Measurements from ENCODE around the gene MAP3K10.

The MAP3K10 gene

GRCh38 chr19:40252395-40252794 is 61.2 kb downstream of the MAP3K10 start:
- no peak for DNase-seq

- no peak for DNase-seq
Observed at GRCh38 chr19:40253611-40254092, 62.4 kb downstream of the MAP3K10 start.

- DNase-seq, result no peak
Observed at GRCh38 chr19:40254714-40255418, 63.6 kb downstream of the MAP3K10 start.

- DNase-seq, result no peak
Observed at GRCh38 chr19:40255619-40256166, 64.5 kb downstream of the MAP3K10 start.

GRCh38 chr19:40256512-40256911 is 65.3 kb downstream of the MAP3K10 start:
- DNase-seq, result no peak

GRCh38 chr19:40257096-40257517 is 65.9 kb downstream of the MAP3K10 start:
- no peak for DNase-seq

- DNase-seq, result no peak
Observed at GRCh38 chr19:40261631-40262030, 70.4 kb downstream of the MAP3K10 start.

GRCh38 chr19:40262422-40262821 is 71.2 kb downstream of the MAP3K10 start:
- DNase-seq, result no peak

GRCh38 chr19:40263440-40264313 is 72.5 kb downstream of the MAP3K10 start:
- DNase-seq, result no peak

- DNase-seq, result no peak
Observed at GRCh38 chr19:40264314-40265054, 73.3 kb downstream of the MAP3K10 start.
